GM12892 (cell line): Measurements from ENCODE around the gene ISLR2.

Experiments
- POLR2A ChIP-seq: IDR thresholded peaks from 2 replicates; pipeline ENCODE4 v1.6.1; 2011; ENCODE audit warnings: low read depth, low read length, control low read depth
- POLR2AphosphoS5 ChIP-seq: IDR thresholded peaks from 2 replicates; pipeline ENCODE4 v1.6.1; 2011; ENCODE audit warnings: low read depth, low read length, control low read depth

- TF ChIP-seq POLR2A = no peak
- no peak for TF ChIP-seq POLR2AphosphoS5
These were observed 7.8 kb upstream of the ISLR2 start for GRCh38 chr15:74122403-74123130.
